DND-41 (cell line): ENCODE measurements around the gene MBD4.

Experiments
- CTCF ChIP-seq: IDR thresholded peaks from 2 replicates; pipeline ENCODE4 v1.5.1; 2012; ENCODE audit warnings: borderline replicate concordance, low read length, moderate library complexity, mild to moderate bottlenecking; ENCODE audit not compliant: poor library complexity, severe bottlenecking; ENCODE audit errors: extremely low read depth
- EZH2 ChIP-seq: IDR thresholded peaks from 3 replicates; pipeline ENCODE4 v1.6.1; 2012; ENCODE audit warnings: borderline replicate concordance, low read depth, mild to moderate bottlenecking, moderate library complexity, low read length, inconsistent platforms; ENCODE audit not compliant: severe bottlenecking

GRCh38 chr3:129460155-129460554 lies 20.4 kb upstream of the MBD4 start:
- TF ChIP-seq EZH2 (no peak), CTCF (no peak)
